ENCODE data around the gene RAB11FIP2. TPM values are rescaled to one million over a fixed set of nuclear protein-coding genes. Genes with fewer than 3 reads are reported as not detected.

RAB11FIP2 gene
- total RNA-seq, 1 donor: 38.7 TPM

DNA sequence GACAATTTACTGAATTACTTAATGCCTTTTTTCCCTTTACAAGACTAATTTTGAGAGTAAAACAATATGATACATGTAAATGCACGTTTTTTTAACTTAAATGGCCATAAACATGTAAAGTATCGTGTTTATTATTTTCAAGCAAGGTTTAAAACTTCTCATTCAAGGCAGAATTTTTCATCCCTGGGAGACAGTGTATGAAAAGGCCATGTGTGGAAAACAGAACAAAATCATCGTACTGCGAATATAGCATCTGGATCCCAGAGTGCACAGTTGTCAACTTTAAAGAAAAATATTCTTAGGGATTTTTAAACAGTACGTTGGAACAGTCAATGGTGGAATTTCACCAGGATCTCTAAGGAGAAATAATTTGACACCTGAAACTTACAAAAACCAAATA is 1.1 kb upstream of the RAB11FIP2 start:
- Histone ChIP-seq H2AFZ (ENCODE audit: low read length) (peak overlapping the region; percentile 99), H3K4me3 (ENCODE audit: insufficient read depth, low read length) (no peak overlapping the region), H3K36me3 (ENCODE audit: insufficient read depth, low read length) (no peaks in the 10 kb centered on the region), H3K4me1 (ENCODE audit: insufficient read depth, low read length) (peaks cover 24% of the 10 kb centered on the region), H3K27ac (ENCODE audit: low read depth, low read length) (no peak overlapping the region), H4K20me1 (ENCODE audit: insufficient read depth, low read length) (peaks cover 4% of the 10 kb centered on the region), H3K79me2 (ENCODE audit: insufficient read depth, low read length) (peaks cover 22% of the 10 kb centered on the region), H3K27me3 (ENCODE audit: insufficient read depth, low read length) (no peaks in the 10 kb centered on the region), H3K9me3 (ENCODE audit: low read depth, low read length) (no peaks in the 10 kb centered on the region), H3K4me2 (ENCODE audit: insufficient read depth, low read length) (no peak overlapping the region)
- TF ChIP-seq CTCF (IDR thresholded peaks at IDR 0.05; ENCODE audit: extremely low read depth, low read depth, low read length): no peak
- no peak for DNase-seq (ENCODE audit: insufficient read length, low spot score, missing footprints)

DNA sequence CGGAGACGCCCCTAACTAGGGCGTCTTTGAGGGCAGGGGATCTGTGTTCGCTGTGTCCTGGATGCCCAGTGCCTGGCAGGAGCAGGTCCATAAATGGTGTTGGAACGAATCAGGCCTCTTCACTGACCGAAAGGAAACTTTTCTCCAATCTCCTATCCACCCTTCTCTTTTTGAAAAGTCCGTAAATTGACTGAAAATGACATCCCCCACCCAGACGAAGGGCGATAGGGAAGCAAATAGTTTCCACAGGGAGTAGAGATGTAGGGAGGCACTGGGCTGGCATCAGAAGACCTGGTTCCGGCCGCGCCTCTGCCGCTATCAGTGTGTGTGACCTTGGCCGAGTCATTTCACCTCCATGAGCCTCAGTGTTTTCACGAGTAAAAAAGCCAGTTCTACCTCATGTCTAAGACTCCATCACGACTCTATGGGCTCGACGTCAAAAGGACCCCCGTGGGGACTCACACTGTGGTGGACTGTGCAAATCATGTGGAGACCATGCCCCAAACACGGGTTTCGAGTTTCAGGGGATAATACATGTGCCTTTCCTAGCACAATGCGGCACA is 497 bp upstream of the RAB11FIP2 start:
- peak overlapping the region; percentile 78 for H3K27ac ChIP-seq (ENCODE audit: low read depth, low read length)
- no peak for TF ChIP-seq CTCF (IDR thresholded peaks at IDR 0.05; ENCODE audit: extremely low read depth, low read depth, low read length)
- no peaks in the 10 kb centered on the region for H3K36me3 ChIP-seq (ENCODE audit: insufficient read depth, low read length)
- H3K79me2 ChIP-seq (ENCODE audit: insufficient read depth, low read length): peaks cover 23% of the 10 kb centered on the region
- peak overlapping the region; percentile 86 for H3K4me3 ChIP-seq (ENCODE audit: insufficient read depth, low read length)
- peak; percentile 86 for DNase-seq (ENCODE audit: insufficient read length, low spot score, missing footprints)
- H4K20me1 ChIP-seq (ENCODE audit: insufficient read depth, low read length): peaks cover 5% of the 10 kb centered on the region
- H3K9me3 ChIP-seq (ENCODE audit: low read depth, low read length): no peaks in the 10 kb centered on the region
- peaks cover 26% of the 10 kb centered on the region for H3K4me1 ChIP-seq (ENCODE audit: insufficient read depth, low read length)
- H3K27me3 ChIP-seq (ENCODE audit: insufficient read depth, low read length): no peaks in the 10 kb centered on the region
- peak overlapping the region; percentile 81 for H3K4me2 ChIP-seq (ENCODE audit: insufficient read depth, low read length)
- peak overlapping the region; percentile 99 for H2AFZ ChIP-seq (ENCODE audit: low read length)

DNA sequence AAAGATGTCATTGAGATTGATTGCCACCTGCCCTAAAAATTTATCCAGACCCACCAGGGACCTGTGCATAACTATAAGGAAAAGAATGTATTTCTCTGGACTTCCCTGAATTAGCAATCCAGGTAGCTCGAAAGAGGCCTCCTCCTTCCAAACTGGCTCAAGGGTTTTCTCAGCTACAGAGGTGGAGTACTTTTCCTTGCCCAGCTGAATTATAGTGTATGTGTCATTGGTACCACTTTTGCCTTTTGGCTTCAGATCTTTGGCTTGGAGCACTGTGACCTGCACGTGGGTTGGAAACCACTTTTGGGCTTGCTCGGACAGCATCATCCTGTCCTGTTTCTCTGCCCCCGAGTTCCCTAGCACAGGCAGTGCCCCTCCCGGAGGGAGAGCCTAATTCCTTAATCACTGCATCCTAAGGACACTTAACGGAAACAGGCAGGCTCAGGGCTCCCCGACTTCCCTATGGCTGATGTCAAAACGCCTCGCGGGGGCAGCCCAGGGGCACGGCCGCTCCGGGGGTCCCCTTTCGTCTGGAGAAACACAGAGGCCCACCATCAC is 825 bp downstream of the RAB11FIP2 start:
- Histone ChIP-seq H2AFZ (ENCODE audit: low read length) (peak overlapping the region; percentile 99), H3K27ac (ENCODE audit: low read depth, low read length) (peak overlapping the region; percentile 78), H3K4me2 (ENCODE audit: insufficient read depth, low read length) (peak overlapping the region; percentile 92), H4K20me1 (ENCODE audit: insufficient read depth, low read length) (peaks cover 5% of the 10 kb centered on the region), H3K4me3 (ENCODE audit: insufficient read depth, low read length) (peak overlapping the region; percentile 86), H3K9me3 (ENCODE audit: low read depth, low read length) (no peaks in the 10 kb centered on the region), H3K27me3 (ENCODE audit: insufficient read depth, low read length) (no peaks in the 10 kb centered on the region), H3K4me1 (ENCODE audit: insufficient read depth, low read length) (peaks cover 38% of the 10 kb centered on the region), H3K36me3 (ENCODE audit: insufficient read depth, low read length) (no peaks in the 10 kb centered on the region), H3K79me2 (ENCODE audit: insufficient read depth, low read length) (peaks cover 26% of the 10 kb centered on the region)
- TF ChIP-seq CTCF (IDR thresholded peaks at IDR 0.05; ENCODE audit: extremely low read depth, low read depth, low read length): no peak
- peak; percentile 85 for DNase-seq (ENCODE audit: insufficient read length, low spot score, missing footprints)

- H3K4me3 ChIP-seq (ENCODE audit: insufficient read depth, low read length): peak overlapping the region; percentile 86
- peaks cover 5% of the 10 kb centered on the region for H4K20me1 ChIP-seq (ENCODE audit: insufficient read depth, low read length)
- H3K27me3 ChIP-seq (ENCODE audit: insufficient read depth, low read length): no peaks in the 10 kb centered on the region
- TF ChIP-seq CTCF (IDR thresholded peaks at IDR 0.05; ENCODE audit: extremely low read depth, low read depth, low read length): no peak
- peak overlapping the region; percentile 78 for H3K27ac ChIP-seq (ENCODE audit: low read depth, low read length)
- peak overlapping the region; percentile 99 for H2AFZ ChIP-seq (ENCODE audit: low read length)
- no peaks in the 10 kb centered on the region for H3K36me3 ChIP-seq (ENCODE audit: insufficient read depth, low read length)
- no peak for DNase-seq (ENCODE audit: insufficient read length, low spot score, missing footprints)
- no peaks in the 10 kb centered on the region for H3K9me3 ChIP-seq (ENCODE audit: low read depth, low read length)
- peaks cover 42% of the 10 kb centered on the region for H3K4me1 ChIP-seq (ENCODE audit: insufficient read depth, low read length)
- H3K4me2 ChIP-seq (ENCODE audit: insufficient read depth, low read length): peak overlapping the region; percentile 92
- H3K79me2 ChIP-seq (ENCODE audit: insufficient read depth, low read length): peaks cover 30% of the 10 kb centered on the region
Measured at GRCh38 chr10:118045158-118045836, 1.4 kb downstream of the RAB11FIP2 start.

Measured in osteoblast (primary cell).